Activated CD4-positive, CD25-positive, alpha-beta regulatory T cell treated with anti-CD3 and anti-CD28 coated beads, Interleukin-2, amount 50 U/mL, for 24 hours (primary cell): ENCODE results near the gene BTAF1.
A peak's percentile ranks its signal among the peaks of the same experiment; 100 is the strongest.
"Not testable (repeated sequence)": the region's sequence is repeated elsewhere in the genome, so short reads cannot be mapped to it uniquely, and the experiment has no call there.

ENCODE experiments used
- ATAC-seq, 2 donors: fragments of 150-1000 bp; cut with Tn5 transposase; one replicate each; pipeline ENCODE4 v1.10.0; 2021; ENCODE audit warnings: mild to moderate bottlenecking in 1 of 2, moderate library complexity in 1 of 2

The BTAF1 gene

GRCh38 chr10:91978585-91978984 lies 55.0 kb downstream of the BTAF1 start:
- no peak for ATAC-seq

GRCh38 chr10:91980319-91980718 lies 56.7 kb downstream of the BTAF1 start:
- ATAC-seq, result no peak

GRCh38 chr10:91983416-91983815 lies 59.8 kb downstream of the BTAF1 start:
- no peak for ATAC-seq

- ATAC-seq, result no peak
These were observed 63.9 kb downstream of the BTAF1 start for GRCh38 chr10:91987397-91988037.

GRCh38 chr10:91992031-91992430 lies 68.5 kb downstream of the BTAF1 start:
- no peak for ATAC-seq

GRCh38 chr10:91996266-91996665 lies 72.7 kb downstream of the BTAF1 start:
- no peak for ATAC-seq

- ATAC-seq, result no peak
These were observed 78.0 kb downstream of the BTAF1 start for GRCh38 chr10:92001581-92001980.

- ATAC-seq, result no peak
These were observed 78.4 kb downstream of the BTAF1 start for GRCh38 chr10:92001995-92002394.

GRCh38 chr10:92003258-92003657 lies 79.7 kb downstream of the BTAF1 start:
- ATAC-seq, result no peak

GRCh38 chr10:92005978-92006377 lies 82.4 kb downstream of the BTAF1 start:
- ATAC-seq, result no peak

- no peak for ATAC-seq
These were observed 85.9 kb downstream of the BTAF1 start for GRCh38 chr10:92009445-92009844.

- no peak for ATAC-seq
These were observed 86.6 kb downstream of the BTAF1 start for GRCh38 chr10:92010047-92010735.

- peak; percentile 99 to 100 for ATAC-seq
These were observed 88.1 kb downstream of the BTAF1 start for GRCh38 chr10:92011560-92012214.

- no peak for ATAC-seq
These were observed 91.0 kb downstream of the BTAF1 start for GRCh38 chr10:92014620-92015019.

- no peak for ATAC-seq
These were observed 101.1 kb downstream of the BTAF1 start for GRCh38 chr10:92024700-92025099.

GRCh38 chr10:92025340-92025739 lies 101.8 kb downstream of the BTAF1 start:
- ATAC-seq, result not testable (repeated sequence)

- ATAC-seq, result no peak
These were observed 103.6 kb downstream of the BTAF1 start for GRCh38 chr10:92027141-92027540.

GRCh38 chr10:92031580-92031979 lies 108.0 kb downstream of the BTAF1 start:
- no peak for ATAC-seq

GRCh38 chr10:92033070-92033469 lies 109.5 kb downstream of the BTAF1 start:
- ATAC-seq, result not testable (repeated sequence)

GRCh38 chr10:92038949-92039348 lies 115.4 kb downstream of the BTAF1 start:
- ATAC-seq, result no peak

- no peak for ATAC-seq
These were observed 119.0 kb downstream of the BTAF1 start for GRCh38 chr10:92042541-92042940.

- ATAC-seq, result no peak
These were observed 122.1 kb downstream of the BTAF1 start for GRCh38 chr10:92045641-92046106.

GRCh38 chr10:92047215-92047614 lies 123.6 kb downstream of the BTAF1 start:
- no peak for ATAC-seq

GRCh38 chr10:92052088-92052487 lies 128.5 kb downstream of the BTAF1 start:
- ATAC-seq, result no peak
